Endometrial microvascular endothelial cells (primary cell): ENCODE data around the gene LEFTY2. TPM values are rescaled to one million over a fixed set of nuclear protein-coding genes. Genes with fewer than 3 reads are reported as not detected.
"Not testable (repeated sequence)": the region's sequence is repeated elsewhere in the genome, so short reads cannot be mapped to it uniquely, and the experiment has no call there.

Source experiments
- in situ Hi-C: cut with HindIII; loops from 2 replicates; pipeline ENCODE4 v1.10.0; 2017; ENCODE audit warnings: low sequenced_read_pairs, low pct_unique_long_range_greater_than_20kb; ENCODE audit errors: inconsistent ontology term
- total RNA-seq: library from RNA; depleted of rRNA; stranded (reverse); fragments of >200 nt; gene quantifications from one replicate; pipeline ENCODE4 v1.2.3, GENCODE V29; 2015; ENCODE audit errors: inconsistent ontology term

LEFTY2 gene
- total RNA-seq, 1 donor from 2014 or later = not detected

DNA sequence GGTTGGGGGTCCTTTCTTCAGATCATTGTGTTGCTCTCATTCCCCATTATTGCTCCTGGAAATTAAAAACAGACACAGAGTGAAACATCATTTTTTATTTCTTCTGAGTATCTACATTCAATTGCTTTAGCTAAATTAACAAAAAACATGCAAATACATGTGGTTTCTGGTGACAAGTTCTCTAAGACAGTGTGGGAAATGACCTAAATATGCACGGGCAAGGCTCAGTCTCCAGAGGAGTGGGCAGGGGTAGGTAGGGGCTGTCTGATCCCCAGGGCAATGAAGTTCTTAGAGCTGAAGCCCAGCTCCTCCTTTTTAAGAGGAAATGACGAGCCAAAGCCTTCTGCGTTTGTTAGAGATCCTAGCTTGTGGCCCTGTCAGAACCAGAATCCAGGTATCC, 4.5 kb downstream of the LEFTY2 start:
- in situ Hi-C loops = no loop called here

DNA sequence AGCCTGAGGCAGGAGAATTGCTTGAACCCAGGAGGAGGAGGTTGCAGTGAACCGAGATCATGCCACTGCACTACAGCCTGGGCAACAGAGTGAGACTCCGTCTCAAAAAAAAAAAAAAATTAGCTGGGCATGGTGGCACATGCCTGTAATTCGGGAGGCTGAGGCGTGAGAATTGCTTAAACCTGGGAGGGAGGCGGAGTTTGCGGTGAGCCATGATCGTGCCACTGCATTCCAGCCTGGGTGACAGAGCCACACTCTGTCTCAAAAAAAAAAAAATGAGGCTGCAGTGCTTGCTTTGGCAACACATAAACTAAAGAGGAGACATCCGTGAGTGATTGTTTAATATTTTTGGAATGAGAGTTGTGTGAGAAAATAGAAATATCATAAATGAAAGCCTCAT, 4.9 kb downstream of the LEFTY2 start:
- in situ Hi-C loops = not testable (repeated sequence)

GRCh38 chr1:225934711-225935110, 6.3 kb downstream of the LEFTY2 start:
- in situ Hi-C loops = no loop called here

DNA sequence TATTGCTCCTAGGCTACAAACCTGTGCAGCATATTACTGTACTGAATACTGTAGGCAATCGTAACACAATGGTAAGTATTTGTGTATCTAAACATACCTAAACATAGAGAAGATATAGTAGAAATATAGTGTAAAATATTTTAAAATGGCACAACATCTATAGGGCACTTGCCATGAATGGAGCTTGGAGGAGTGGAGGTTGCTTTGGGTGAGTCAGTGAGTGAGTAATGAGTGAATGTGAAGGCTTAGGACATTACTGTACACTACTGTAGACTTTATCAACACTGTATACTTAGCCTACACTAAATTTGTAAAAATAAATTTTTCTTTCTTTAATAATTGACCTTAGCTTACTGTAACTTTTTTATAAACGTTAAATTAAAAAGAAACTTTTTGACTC, 7.9 kb downstream of the LEFTY2 start:
- in situ Hi-C loops = no loop called here

- in situ Hi-C loops = no loop called here
Observed at GRCh38 chr1:225931270-225932136, 9.5 kb downstream of the LEFTY2 start.

- in situ Hi-C loops = no loop called here
Observed at GRCh38 chr1:225930566-225930965, 10.5 kb downstream of the LEFTY2 start.

- in situ Hi-C loops = not testable (repeated sequence)
Observed at GRCh38 chr1:225929462-225929861, 11.6 kb downstream of the LEFTY2 start.

GRCh38 chr1:225928186-225929175, 12.5 kb downstream of the LEFTY2 start:
- in situ Hi-C loops = no loop called here

DNA sequence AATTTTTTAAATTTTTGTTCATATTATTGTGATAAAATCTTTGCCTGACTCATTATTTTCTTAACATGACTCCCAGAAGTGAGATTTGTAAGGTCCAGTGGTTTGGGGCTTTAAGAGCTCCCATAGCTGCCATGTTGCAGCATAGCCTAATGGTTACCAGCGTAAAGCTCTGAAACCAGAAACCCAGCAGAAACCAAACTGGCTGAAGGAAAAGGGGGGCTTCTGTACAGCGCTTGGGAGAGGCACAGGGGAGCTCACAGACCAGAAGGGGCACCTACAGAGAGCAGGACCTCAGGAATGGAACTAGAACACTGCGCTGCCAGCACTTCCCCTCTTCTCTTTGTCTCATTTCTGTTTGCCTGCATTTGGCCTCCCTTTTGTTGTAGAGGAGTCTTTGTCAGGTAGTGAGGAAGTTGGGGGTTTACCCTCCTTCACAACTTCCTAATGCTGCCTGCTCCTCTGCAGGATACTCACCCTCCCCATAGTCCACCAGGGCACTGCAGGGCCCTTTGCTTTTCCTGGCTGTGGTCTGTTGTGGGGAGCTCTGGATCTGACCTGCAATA, 14.4 kb downstream of the LEFTY2 start:
- in situ Hi-C loops = no loop called here

DNA sequence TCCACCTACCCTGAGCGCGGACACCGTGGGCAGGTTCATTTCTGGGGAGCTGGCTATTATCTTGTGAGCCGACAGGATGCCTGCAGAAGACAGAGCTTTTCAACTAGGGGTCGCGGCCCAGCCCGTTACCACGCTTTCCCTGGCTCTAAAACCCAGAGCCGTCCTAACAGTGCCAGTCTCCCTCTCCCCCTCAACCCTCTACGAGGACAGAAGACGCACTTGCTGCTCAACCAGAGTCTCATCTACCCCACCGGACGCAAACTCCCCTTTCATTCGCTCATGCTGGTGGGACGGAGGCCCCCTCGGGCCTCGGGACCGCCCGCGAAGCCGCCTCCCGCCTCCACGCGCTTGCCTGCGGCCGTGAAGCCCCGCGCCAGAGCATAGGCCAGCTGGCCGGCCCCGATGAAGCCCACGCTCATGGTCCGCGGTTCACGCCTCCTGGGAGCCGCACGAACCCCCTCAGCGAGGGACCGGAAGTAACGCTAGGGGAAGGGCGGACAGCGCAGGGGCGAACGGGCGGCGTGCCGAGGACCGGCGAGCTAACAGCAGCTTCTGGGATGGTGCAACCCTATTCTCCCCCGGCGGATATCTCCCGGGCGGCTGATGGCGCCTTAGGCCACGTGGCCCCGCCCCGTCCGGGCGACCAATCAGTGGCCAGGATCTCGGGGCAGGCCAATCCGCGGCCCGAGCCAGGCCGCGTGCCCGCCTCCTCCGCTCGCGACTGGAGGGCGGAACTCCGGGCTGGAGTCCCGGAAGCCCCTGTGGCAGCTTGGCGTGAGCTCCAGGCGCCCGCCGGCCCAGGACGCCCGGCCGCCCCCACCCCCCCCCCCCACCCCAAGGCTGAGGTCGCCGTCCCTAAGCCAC, 17.1 kb downstream of the LEFTY2 start, which contains the start of gene PYCR2:
TSS of gene PYCR2 (minus strand) at position 559 of the 864 bp plus-strand sequence. CDS start at position 419, 140 bp downstream.
- in situ Hi-C loops = no loop called here

GRCh38 chr1:225923381-225923691, 17.7 kb downstream of the LEFTY2 start:
- in situ Hi-C loops = no loop called here

DNA sequence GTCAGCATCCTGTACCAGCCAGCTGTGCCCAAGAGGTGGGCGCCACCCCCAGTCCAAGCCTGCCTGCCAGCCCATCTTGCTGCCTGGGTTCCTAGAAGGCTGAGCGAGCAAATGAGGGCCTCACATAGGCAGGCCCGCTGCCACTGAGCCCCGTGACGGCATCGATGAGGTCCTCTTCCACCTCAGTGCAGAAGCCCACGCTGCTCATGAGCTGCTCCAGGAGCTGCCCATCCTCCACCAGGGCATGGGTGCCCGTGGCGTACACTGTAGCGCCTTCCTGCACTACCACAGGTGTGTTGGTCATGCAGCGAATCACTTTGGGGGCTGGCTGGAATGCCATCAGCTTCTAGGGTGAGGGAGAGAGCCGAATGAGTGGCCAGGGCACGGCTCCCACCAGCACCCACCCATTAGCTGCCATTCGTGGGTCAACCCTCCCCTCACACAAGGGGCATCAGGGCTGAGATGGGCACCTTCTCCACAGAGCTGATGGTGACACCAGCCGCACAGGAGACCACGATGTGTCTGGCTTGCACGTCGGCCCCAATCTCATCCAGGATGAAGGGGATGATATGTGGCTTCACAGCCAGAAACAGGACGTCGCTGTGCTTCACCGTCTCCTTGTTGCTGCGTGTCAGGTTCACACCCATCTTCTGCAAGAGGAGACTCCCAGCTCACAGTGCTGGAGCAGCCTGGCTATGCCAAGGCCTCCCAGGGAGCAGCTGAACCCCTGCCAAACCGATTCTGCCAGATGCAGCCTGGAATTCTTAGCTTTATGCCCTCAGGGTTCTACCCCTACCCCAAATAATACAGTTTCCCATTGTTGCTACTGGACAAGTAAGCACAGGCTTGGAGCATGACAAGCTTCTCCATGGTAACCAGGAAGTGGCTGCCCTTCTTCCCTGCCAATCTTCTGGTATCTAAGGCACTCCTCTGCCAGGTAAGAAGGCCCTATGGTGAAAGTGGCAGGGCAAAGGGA, 19.0 kb downstream of the LEFTY2 start:
- in situ Hi-C loops = no loop called here

- in situ Hi-C loops = no loop called here
Observed at GRCh38 chr1:225919906-225920305, 21.1 kb downstream of the LEFTY2 start.

DNA sequence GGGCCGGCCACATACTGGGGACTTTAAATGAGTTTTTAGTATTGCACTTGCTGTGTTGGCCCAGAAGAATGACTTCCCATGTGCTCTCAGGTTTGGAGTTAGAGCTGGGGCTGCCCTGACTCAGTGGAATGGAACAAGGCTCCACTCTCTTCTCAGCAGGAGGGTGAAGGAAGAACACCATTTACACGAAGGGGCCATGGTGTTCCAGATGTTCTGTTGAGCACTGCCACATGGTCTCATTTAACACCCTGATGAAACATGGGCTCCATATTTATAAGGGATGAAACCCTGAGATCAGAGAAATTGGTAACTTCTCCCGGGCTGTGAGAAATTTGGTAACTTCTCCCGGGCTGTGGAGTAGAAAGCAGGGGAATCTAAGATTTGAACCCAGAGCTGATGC, 22.7 kb downstream of the LEFTY2 start:
- in situ Hi-C loops = no loop called here

- in situ Hi-C loops = no loop called here
Observed at GRCh38 chr1:225917536-225917935, 23.5 kb downstream of the LEFTY2 start.

DNA sequence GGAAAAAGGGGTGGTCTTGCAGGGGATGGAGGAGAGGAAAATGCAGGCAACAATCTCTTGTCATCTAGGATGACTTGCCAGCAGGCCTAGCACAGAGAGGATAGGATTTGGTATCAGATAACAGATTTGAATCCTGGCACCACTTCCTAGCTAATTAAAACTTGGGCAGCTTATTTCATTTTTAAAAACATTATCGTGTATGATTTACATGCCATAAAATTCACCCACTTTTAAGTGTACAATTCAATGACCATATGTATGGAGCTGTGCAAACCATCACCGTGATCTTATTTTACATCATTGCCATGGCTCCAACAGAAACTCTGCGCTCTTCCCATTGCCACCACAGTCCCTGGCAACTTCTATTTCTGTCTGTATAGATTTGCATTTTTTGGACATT, 23.9 kb downstream of the LEFTY2 start:
- in situ Hi-C loops = no loop called here

GRCh38 chr1:225915538-225915991, 25.5 kb downstream of the LEFTY2 start:
- in situ Hi-C loops = no loop called here
